Endothelial cell of umbilical vein (primary cell): ENCODE measurements around the gene AMN. TPM values are rescaled to one million over a fixed set of nuclear protein-coding genes. Genes with fewer than 3 reads are reported as not detected.
"Not testable (repeated sequence)": the region's sequence is repeated elsewhere in the genome, so short reads cannot be mapped to it uniquely, and the experiment has no call there.

Experiments
- BruUV-seq: library from RNA; stranded (reverse); fragments of 400-500 nt; replicated peaks from 2 replicates; lab custom pipeline; 2021; lab: Mats Ljungman, UMichigan
- CTCF ChIA-PET: fragments of 300-600, 350-600 bp; sonication (Branson Sonifier 250); formaldehyde crosslinking; loops from one replicate; lab custom pipeline; 2021; ENCODE audit warnings: antibody characterized with exemption, inconsistent platforms; lab: Charles Lee
- POLR2A ChIA-PET: fragments of 300-600, 350-600 bp; sonication (Branson Sonifier 250); formaldehyde crosslinking; loops from one replicate; lab custom pipeline; 2021; ENCODE audit warnings: antibody characterized with exemption, inconsistent platforms; lab: Charles Lee
- DNase-seq: peaks from one replicate; pipeline ENCODE4 v3.0.0-alpha.2; 2011; ENCODE audit warnings: low read depth, low spot score
- FAIRE-seq: peaks from 2 replicates; lab custom pipeline; 2011; peaks lifted over from hg19 to GRCh38; lab: Jason Lieb, UNC
- H2AFZ ChIP-seq: 2 replicates; pipeline ENCODE4 v1.6.0; 2012; ENCODE audit warnings: low read depth, low read length, control low read depth, inconsistent platforms
- H3K27ac ChIP-seq: 2 replicates; pipeline ENCODE4 v1.5.1; 2011; ENCODE audit warnings: low read depth, mild to moderate bottlenecking, control low read depth, low read length, moderate library complexity; ENCODE audit not compliant: insufficient read depth
- H3K27me3 ChIP-seq, 2 experiments: 2 replicates each; pipeline versions ENCODE4 v1.6.0 to v1.6.1; 2011; ENCODE audit warnings: low read length in 2 of 2, mixed read lengths in 1 of 2; ENCODE audit not compliant: control insufficient read depth in 2 of 2, insufficient read depth in 2 of 2
- H3K36me3 ChIP-seq, 2 experiments: 2 replicates in 1 of 2; 3 replicates in 1 of 2; pipeline ENCODE4 v1.5.1; 2011; ENCODE audit warnings: low read length in 2 of 2, mild to moderate bottlenecking in 1 of 2, moderate library complexity in 1 of 2; ENCODE audit not compliant: control insufficient read depth in 2 of 2, insufficient read depth in 2 of 2; ENCODE audit errors: extremely low read depth in 1 of 2
- H3K4me1 ChIP-seq: 3 replicates; pipeline ENCODE4 v1.5.1; 2011; ENCODE audit warnings: mild to moderate bottlenecking, low read length; ENCODE audit not compliant: control insufficient read depth, insufficient read depth; ENCODE audit errors: extremely low read depth
- H3K4me2 ChIP-seq: 2 replicates; pipeline ENCODE4 v1.6.1; 2011; ENCODE audit warnings: low read length, control low read depth, mixed read lengths; ENCODE audit not compliant: insufficient read depth
- H3K4me3 ChIP-seq, 3 experiments: fragments of 200-600 bp in 1 of 3; sonication (generic), shearing (Covaris generic) in 1 of 3; replicated peaks in 1 of 3; 2 replicates each; pipeline ENCODE4 v1.5.1; 2011 to 2016; ENCODE audit warnings: control low read depth in 3 of 3, low read length in 3 of 3, mild to moderate bottlenecking in 2 of 3, inconsistent platforms in 1 of 3, low read depth in 1 of 3, moderate library complexity in 1 of 3; ENCODE audit not compliant: insufficient read depth in 1 of 3
- H3K79me2 ChIP-seq: 2 replicates; pipeline ENCODE4 v1.6.0; 2012; ENCODE audit warnings: low read length, inconsistent platforms; ENCODE audit not compliant: control insufficient read depth, insufficient read depth
- H3K9ac ChIP-seq: replicated peaks from 2 replicates; pipeline ENCODE3; 2011; ENCODE audit warnings: low read length, control low read depth; ENCODE audit not compliant: insufficient read depth; ENCODE audit errors: extremely low read depth
- H3K9me1 ChIP-seq: replicated peaks from 3 replicates; pipeline ENCODE4 v1.6.0; 2011; ENCODE audit warnings: mild to moderate bottlenecking, low read length; ENCODE audit not compliant: control insufficient read depth, insufficient read depth; ENCODE audit errors: extremely low read depth
- H3K9me3 ChIP-seq: replicated peaks from 2 replicates; pipeline ENCODE4 v1.5.1; 2012; ENCODE audit warnings: low read length, inconsistent platforms; ENCODE audit not compliant: control insufficient read depth, insufficient read depth
- H4K20me1 ChIP-seq: replicated peaks from 2 replicates; pipeline ENCODE3; 2011; ENCODE audit warnings: mild to moderate bottlenecking, low read length; ENCODE audit not compliant: control insufficient read depth, insufficient read depth; ENCODE audit errors: extremely low read depth
- FOS ChIP-seq: IDR thresholded peaks from 2 replicates; pipeline ENCODE4 v1.6.1; 2011; ENCODE audit warnings: mild to moderate bottlenecking, low read length, moderate library complexity, borderline replicate concordance; ENCODE audit not compliant: insufficient read depth
- MYC ChIP-seq: IDR thresholded peaks from one replicate; pipeline ENCODE4 v1.6.1; 2011; ENCODE audit warnings: mild to moderate bottlenecking, low read depth, low read length
- POLR2AphosphoS5 ChIP-seq: IDR thresholded peaks from 2 replicates; pipeline ENCODE4 v1.6.1; 2012; ENCODE audit warnings: low read depth, mild to moderate bottlenecking, control low read depth, low read length, moderate library complexity; ENCODE audit not compliant: insufficient read depth
- dilution Hi-C: fragments of 300-500 bp; cut with MboI; formaldehyde crosslinking; loops from one replicate; pipeline ENCODE4 v1.15.0; 2019; ENCODE audit warnings: low sequenced_read_pairs; ENCODE audit not compliant: extremely low pct_ligation_motif_present
- intact Hi-C: fragments of 100-400 bp; cut with micrococcal nuclease; formaldehyde crosslinking; loops from one replicate; pipeline ENCODE4 v1.10.0; 2022
- polyA plus RNA-seq, 4 experiments: library from polyadenylated mRNA; depleted of rRNA in 3 of 4; stranded (reverse) in 3 of 4; unstranded in 1 of 4; fragments of >200 nt; gene quantifications; 2 replicates each; pipeline versions ENCODE4 v1.2.1 to v1.2.3, GENCODE V29; 2011 to 2012; ENCODE audit warnings: missing spikeins in 1 of 4
- total RNA-seq: library from RNA; stranded (reverse); gene quantifications from 2 replicates; pipeline ENCODE4 v1.2.3, GENCODE V29; 2021

The AMN gene
- total and polyA plus RNA-seq, 2 donors (not counting 3 experiments of a cell fraction or from before 2014, with no cell fraction given) = 0.03 TPM; not detected in 1

- no TSS peak for BruUV-seq
- Histone ChIP-seq H4K20me1 (no peaks in the 10 kb centered on the region), H3K79me2 (no peaks in the 10 kb centered on the region), H3K4me3 (no peak overlapping the region), H3K27ac (no peak overlapping the region), H3K36me3 (no peaks in the 10 kb centered on the region), H2AFZ (no peak overlapping the region), H3K4me1 (peaks cover 17% of the 10 kb centered on the region), H3K27me3 (peaks cover 53 to 74% of the 10 kb centered on the region in 2 experiments), H3K9me3 (no peaks in the 10 kb centered on the region), H3K9ac (no peak overlapping the region), H3K9me1 (no peaks in the 10 kb centered on the region), H3K4me2 (no peak overlapping the region)
- POLR2A ChIA-PET = no interaction called here
- no peak for TF ChIP-seq FOS
- TF ChIP-seq POLR2AphosphoS5 = no peak
- TF ChIP-seq MYC = no peak
- intact Hi-C loops (no loop called here), dilution Hi-C loops (no loop called here)
- no peak for FAIRE-seq
- CTCF ChIA-PET = interaction anchor here (0.6 kb wide), 1 partner anchor 227 kb away, joined by 3 read pairs; no protein-coding TSS in a partner anchor
- DNase-seq = no peak
Measured at GRCh38 chr14:102926104-102926503, 3.6 kb downstream of the AMN start.

GRCh38 chr14:102926840-102927239, 4.4 kb downstream of the AMN start:
- H2AFZ ChIP-seq, H3K9me3 ChIP-seq, H3K79me2 ChIP-seq, DNase-seq, intact Hi-C loops, H4K20me1 ChIP-seq, H3K4me3 ChIP-seq, H3K4me2 ChIP-seq, H3K9ac ChIP-seq, H3K27ac ChIP-seq, FAIRE-seq, POLR2A ChIA-PET, CTCF ChIA-PET, dilution Hi-C loops, H3K9me1 ChIP-seq, BruUV-seq, H3K36me3 ChIP-seq: not testable (repeated sequence)
- peaks cover 17% of the 10 kb centered on the region for H3K4me1 ChIP-seq
- H3K27me3 ChIP-seq = peaks cover 52 to 74% of the 10 kb centered on the region in 2 experiments
